GM21529 (cell line): Measurements from ENCODE around the gene MLN.

Source experiments
- ATAC-seq: cut with Tn5 transposase; IDR thresholded peaks from one replicate; pipeline ENCODE4 v1.9.1; 2021; ENCODE audit not compliant: unreplicated experiment

The MLN gene

GRCh38 chr6:33772902-33773472 is 30.8 kb downstream of the MLN start:
- ATAC-seq = no peak

- no peak for ATAC-seq
These were observed 31.5 kb downstream of the MLN start for GRCh38 chr6:33772082-33772830.

- ATAC-seq = no peak
These were observed 32.4 kb downstream of the MLN start for GRCh38 chr6:33771146-33772081.

- ATAC-seq = no peak
These were observed 33.0 kb downstream of the MLN start for GRCh38 chr6:33770833-33771145.

GRCh38 chr6:33770124-33770832 is 33.5 kb downstream of the MLN start:
- ATAC-seq = no peak

GRCh38 chr6:33769248-33769821 is 34.5 kb downstream of the MLN start:
- ATAC-seq = no peak

GRCh38 chr6:33768644-33769120 is 35.1 kb downstream of the MLN start:
- no peak for ATAC-seq

- ATAC-seq = no peak
These were observed 36.6 kb downstream of the MLN start for GRCh38 chr6:33766921-33767907.

- ATAC-seq = no peak
These were observed 38.4 kb downstream of the MLN start for GRCh38 chr6:33765368-33765767.

GRCh38 chr6:33764036-33764435 is 39.8 kb downstream of the MLN start:
- no peak for ATAC-seq

GRCh38 chr6:33763483-33763882 is 40.3 kb downstream of the MLN start:
- no peak for ATAC-seq

GRCh38 chr6:33762713-33763112 is 41.1 kb downstream of the MLN start:
- ATAC-seq = no peak

GRCh38 chr6:33761922-33762629 is 41.7 kb downstream of the MLN start:
- no peak for ATAC-seq

GRCh38 chr6:33761581-33761921 is 42.3 kb downstream of the MLN start:
- ATAC-seq = no peak

- no peak for ATAC-seq
These were observed 43.7 kb downstream of the MLN start for GRCh38 chr6:33759887-33760629.

- ATAC-seq = no peak
These were observed 45.0 kb downstream of the MLN start for GRCh38 chr6:33758815-33759216.

GRCh38 chr6:33757906-33758305 is 45.9 kb downstream of the MLN start:
- ATAC-seq = no peak

GRCh38 chr6:33757113-33757512 is 46.7 kb downstream of the MLN start:
- ATAC-seq = no peak
